Tibial nerve (tissue), 4 donors: Measurements from ENCODE around the gene FAM216B. TPM values are rescaled to one million over a fixed set of nuclear protein-coding genes. Genes with fewer than 3 reads are reported as not detected.

Experiments
- DNase-seq, 2 donors: peaks; one replicate each; pipeline ENCODE4 v3.0.0-alpha.2; 2019; ENCODE audit warnings: low spot score in 2 of 2
- H3K27ac ChIP-seq, 4 donors: fragments of 200-600 bp; sonication (generic) in 3 of 4; one replicate each; pipeline ENCODE4 v1.5.1; 2017 to 2019; ENCODE audit warnings: mild to moderate bottlenecking in 1 of 4
- H3K27me3 ChIP-seq, 2 donors: fragments of 200-600 bp; sonication (generic) in 1 of 2; one replicate each; pipeline versions ENCODE4 v1.5.1 to v1.6.0; 2017 to 2019
- H3K36me3 ChIP-seq, 3 donors: fragments of 200-600 bp; sonication (generic); one replicate each; pipeline ENCODE4 v1.5.1; 2018 to 2019
- H3K4me1 ChIP-seq, 4 donors: fragments of 200-600 bp; sonication (generic) in 3 of 4; one replicate each; pipeline ENCODE4 v1.5.1; 2017 to 2019
- H3K4me3 ChIP-seq, 4 donors: fragments of 200-600 bp; sonication (generic) in 3 of 4; one replicate each; pipeline ENCODE4 v1.5.1; 2017 to 2019; ENCODE audit warnings: mild to moderate bottlenecking in 1 of 4, moderate library complexity in 1 of 4
- H3K9me3 ChIP-seq, 4 donors: fragments of 200-600 bp; sonication (generic) in 3 of 4; one replicate each; pipeline ENCODE4 v1.5.1; 2017 to 2019
- CTCF ChIP-seq, 5 experiments: fragments of 200-600 bp in 3 of 5; fragments of 450-650 bp in 2 of 5; sonication (generic) in 3 of 5; IDR thresholded peaks; one replicate each; pipeline ENCODE4 v1.5.1; 2016 to 2019; ENCODE audit warnings: antibody characterized with exemption in 5 of 5, mild to moderate bottlenecking in 3 of 5, moderate library complexity in 2 of 5
- EP300 ChIP-seq, 2 donors: sonication (generic); formaldehyde crosslinking; IDR thresholded peaks; one replicate each; pipeline ENCODE4 v1.6.1; 2017; ENCODE audit warnings: antibody characterized with exemption in 2 of 2, mild to moderate bottlenecking in 1 of 2
- POLR2A ChIP-seq, 2 donors: fragments of 450-650 bp; IDR thresholded peaks; one replicate each; pipeline ENCODE4 v1.6.1; 2017; ENCODE audit warnings: antibody characterized with exemption in 2 of 2, mild to moderate bottlenecking in 2 of 2, moderate library complexity in 2 of 2
- WGBS, 2 donors: methylation state at CpG; one replicate each; pipeline ENCODE4 v1.1.5; 2018; 5-methylcytosine and 5-hydroxymethylcytosine counted together
- total RNA-seq, 4 donors: library from RNA; depleted of rRNA; stranded (reverse); fragments of >200 nt; gene quantifications; one replicate each; pipeline ENCODE4 v1.1.0, GENCODE V29; 2016

FAM216B gene
- total RNA-seq, 4 donors from 2014 or later: not detected

DNA sequence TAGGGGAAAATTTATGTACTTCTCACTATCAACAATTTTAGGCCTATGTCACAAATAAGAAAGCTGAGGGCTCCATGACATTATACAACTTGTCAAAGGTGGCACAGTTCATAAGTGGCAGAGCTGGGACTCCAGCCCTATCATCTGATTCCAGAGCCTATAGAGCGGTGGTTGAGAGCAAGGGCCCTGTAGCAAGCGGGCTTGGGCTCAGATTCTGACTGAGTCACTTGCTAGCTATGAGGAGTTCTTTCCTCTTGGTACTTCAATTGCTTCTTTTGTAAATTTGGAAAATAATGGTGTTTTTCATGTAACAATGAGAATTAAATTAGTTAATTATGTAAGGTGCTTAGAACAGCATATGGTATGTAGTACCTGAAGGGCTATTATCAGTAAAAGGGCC, 28.7 kb upstream of the FAM216B start:
- H3K27ac ChIP-seq: no peak overlapping the region
- no peak for DNase-seq
- no peaks in the 10 kb centered on the region for H3K9me3 ChIP-seq
- H3K36me3 ChIP-seq: no peaks in the 10 kb centered on the region
- peaks cover 0 to 23% (median 8%) of the 10 kb centered on the region in 4 donors for H3K4me1 ChIP-seq
- H3K4me3 ChIP-seq: no peak overlapping the region
- H3K27me3 ChIP-seq: no peaks in the 10 kb centered on the region
- 96% methylated on average over 2 of the region's 2 CpGs for WGBS, 2 donors
- TF ChIP-seq CTCF (IDR thresholded peaks at IDR 0.05) (no peak), POLR2A (IDR thresholded peaks at IDR 0.05) (no peak), EP300 (IDR thresholded peaks at IDR 0.05) (no peak)

- Histone ChIP-seq H3K27ac (peak overlapping the region in 2 of 4 donors; percentile 64 to 66), H3K27me3 (no peaks in the 10 kb centered on the region), H3K36me3 (no peaks in the 10 kb centered on the region), H3K4me3 (no peak overlapping the region), H3K4me1 (peaks cover 0 to 23% (median 8%) of the 10 kb centered on the region in 4 donors), H3K9me3 (no peaks in the 10 kb centered on the region)
- no peak for TF ChIP-seq POLR2A (IDR thresholded peaks at IDR 0.05)
- no peak for TF ChIP-seq CTCF (IDR thresholded peaks at IDR 0.05)
- TF ChIP-seq EP300 (IDR thresholded peaks at IDR 0.05): peak in 1 of 2 donors; percentile 17
- WGBS, 2 donors: 48 to 58% methylated on average over 5 of the region's 5 CpGs
- peak in 1 of 2 donors; percentile 26 for DNase-seq
Measured at GRCh38 chr13:42753697-42754096, 27.7 kb upstream of the FAM216B start.

DNA sequence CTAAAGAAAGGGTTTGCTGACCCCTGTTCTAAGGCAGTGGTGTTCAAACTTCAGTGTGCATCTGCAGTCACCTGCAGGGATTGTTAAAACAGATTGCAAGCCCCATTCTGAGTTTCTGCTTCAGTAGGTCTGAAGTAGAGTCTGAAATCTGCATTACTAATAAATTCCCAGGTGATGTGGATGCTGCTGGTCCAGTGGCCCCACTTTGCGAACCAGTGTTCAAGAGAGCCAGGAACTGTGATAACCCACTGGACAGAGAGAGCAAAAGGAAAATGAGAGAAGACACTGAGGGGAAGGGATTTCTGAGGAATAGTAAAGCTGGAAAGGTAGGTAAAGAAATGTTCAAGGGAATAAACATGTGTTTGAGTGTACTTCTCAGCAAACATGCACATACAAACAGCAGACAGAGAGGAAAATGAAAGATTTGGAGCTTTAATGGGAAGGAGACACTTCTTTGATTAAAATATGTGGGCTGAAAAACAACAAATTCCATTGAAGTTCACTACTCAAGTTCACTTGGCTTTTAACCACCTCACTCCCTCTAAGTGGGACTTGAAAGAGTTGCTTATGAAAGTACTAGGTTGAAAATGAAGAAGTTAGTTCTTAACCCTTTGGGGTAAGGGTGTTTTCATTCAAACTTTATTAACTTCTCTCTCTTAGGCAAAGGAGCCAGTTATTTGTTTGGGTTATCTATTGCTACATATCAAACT, 26.4 kb upstream of the FAM216B start:
- H3K27me3 ChIP-seq: no peaks in the 10 kb centered on the region
- no peak for DNase-seq

DNA sequence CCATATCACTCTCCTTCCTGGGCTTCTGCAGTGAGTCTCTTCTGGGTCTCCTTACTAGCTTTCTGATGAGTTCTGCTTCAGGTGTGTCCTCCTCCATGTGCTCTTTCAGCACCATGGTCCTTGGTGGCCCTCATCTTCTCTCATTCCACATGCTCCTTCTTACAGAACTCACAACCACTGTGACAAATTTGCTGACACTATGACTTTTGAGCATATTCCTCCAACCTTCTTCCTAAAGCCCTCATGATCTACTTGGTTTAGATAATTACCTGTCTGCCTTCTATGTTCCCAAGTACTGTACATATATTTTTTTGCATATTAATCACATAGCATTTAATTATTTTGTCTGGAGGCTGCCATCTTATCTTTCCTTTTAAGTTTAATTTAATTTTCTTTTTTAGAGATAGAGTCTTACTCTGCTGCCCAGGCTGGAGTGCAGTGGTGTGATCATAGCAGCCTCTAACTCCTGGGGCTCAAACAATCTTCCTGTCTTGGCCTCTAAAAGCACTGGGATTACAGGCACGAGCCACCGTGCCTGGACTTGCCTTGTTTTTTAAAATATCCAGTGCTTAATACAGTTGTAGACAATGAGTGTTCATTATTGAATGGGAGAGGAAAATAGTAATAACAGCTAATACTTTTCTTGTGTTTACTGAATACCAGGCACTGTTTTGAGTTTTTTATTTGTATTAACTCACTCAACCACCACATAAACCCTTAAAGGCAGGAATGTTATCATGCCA, 23.5 kb upstream of the FAM216B start:
- DNase-seq: no peak
- H3K27ac ChIP-seq: no peak overlapping the region
- H3K4me3 ChIP-seq: no peak overlapping the region
- H3K9me3 ChIP-seq: no peaks in the 10 kb centered on the region
- TF ChIP-seq EP300 (IDR thresholded peaks at IDR 0.05): no peak
- no peak for TF ChIP-seq CTCF (IDR thresholded peaks at IDR 0.05)
- no peak for TF ChIP-seq POLR2A (IDR thresholded peaks at IDR 0.05)
- peaks cover 0 to 28% (median 11%) of the 10 kb centered on the region in 4 donors for H3K4me1 ChIP-seq
- WGBS, 2 donors: 79 to 81% methylated on average over 2 of the region's 2 CpGs
- no peaks in the 10 kb centered on the region for H3K36me3 ChIP-seq
- no peaks in the 10 kb centered on the region for H3K27me3 ChIP-seq

More for the DNA sequence above, 26.4 kb upstream of the FAM216B start:
- Histone ChIP-seq H3K4me1 (peaks cover 0 to 23% (median 8%) of the 10 kb centered on the region in 4 donors), H3K36me3 (no peaks in the 10 kb centered on the region), H3K9me3 (no peaks in the 10 kb centered on the region), H3K27ac (peak overlapping the region in 1 of 4 donors; percentile 47), H3K4me3 (no peak overlapping the region)
- TF ChIP-seq POLR2A (IDR thresholded peaks at IDR 0.05): no peak
- TF ChIP-seq EP300 (IDR thresholded peaks at IDR 0.05): no peak
- no peak for TF ChIP-seq CTCF (IDR thresholded peaks at IDR 0.05)
- WGBS, 2 donors: 40 to 86% methylated on average over 1 of the region's 1 CpG

- Histone ChIP-seq H3K4me3 (no peak overlapping the region), H3K27ac (no peak overlapping the region), H3K27me3 (no peaks in the 10 kb centered on the region), H3K9me3 (no peaks in the 10 kb centered on the region), H3K4me1 (peaks cover 0 to 26% (median 11%) of the 10 kb centered on the region in 4 donors), H3K36me3 (no peaks in the 10 kb centered on the region)
- TF ChIP-seq EP300 (IDR thresholded peaks at IDR 0.05) (no peak), CTCF (IDR thresholded peaks at IDR 0.05) (no peak), POLR2A (IDR thresholded peaks at IDR 0.05) (no peak)
- DNase-seq: no peak
- 73 to 76% methylated on average over 3 of the region's 3 CpGs for WGBS, 2 donors
Measured at GRCh38 chr13:42758515-42758914, 22.9 kb upstream of the FAM216B start.
